Renal cortical epithelial cell (primary cell): ENCODE results near the gene POLR2H. TPM values are rescaled to one million over a fixed set of nuclear protein-coding genes. Genes with fewer than 3 reads are reported as not detected.
"Not testable (repeated sequence)": the region's sequence is repeated elsewhere in the genome, so short reads cannot be mapped to it uniquely, and the experiment has no call there.

Source experiments
- DNase-seq: peaks from one replicate; pipeline ENCODE4 v3.0.0-alpha.2; 2011; ENCODE audit warnings: low read depth
- total RNA-seq: library from RNA; depleted of rRNA; stranded (reverse); fragments of >200 nt; gene quantifications from 2 replicates; pipeline ENCODE4 v1.2.3, GENCODE V29; 2014

The POLR2H gene
- total RNA-seq, 1 donor from 2014 or later = 97.3 TPM

DNA sequence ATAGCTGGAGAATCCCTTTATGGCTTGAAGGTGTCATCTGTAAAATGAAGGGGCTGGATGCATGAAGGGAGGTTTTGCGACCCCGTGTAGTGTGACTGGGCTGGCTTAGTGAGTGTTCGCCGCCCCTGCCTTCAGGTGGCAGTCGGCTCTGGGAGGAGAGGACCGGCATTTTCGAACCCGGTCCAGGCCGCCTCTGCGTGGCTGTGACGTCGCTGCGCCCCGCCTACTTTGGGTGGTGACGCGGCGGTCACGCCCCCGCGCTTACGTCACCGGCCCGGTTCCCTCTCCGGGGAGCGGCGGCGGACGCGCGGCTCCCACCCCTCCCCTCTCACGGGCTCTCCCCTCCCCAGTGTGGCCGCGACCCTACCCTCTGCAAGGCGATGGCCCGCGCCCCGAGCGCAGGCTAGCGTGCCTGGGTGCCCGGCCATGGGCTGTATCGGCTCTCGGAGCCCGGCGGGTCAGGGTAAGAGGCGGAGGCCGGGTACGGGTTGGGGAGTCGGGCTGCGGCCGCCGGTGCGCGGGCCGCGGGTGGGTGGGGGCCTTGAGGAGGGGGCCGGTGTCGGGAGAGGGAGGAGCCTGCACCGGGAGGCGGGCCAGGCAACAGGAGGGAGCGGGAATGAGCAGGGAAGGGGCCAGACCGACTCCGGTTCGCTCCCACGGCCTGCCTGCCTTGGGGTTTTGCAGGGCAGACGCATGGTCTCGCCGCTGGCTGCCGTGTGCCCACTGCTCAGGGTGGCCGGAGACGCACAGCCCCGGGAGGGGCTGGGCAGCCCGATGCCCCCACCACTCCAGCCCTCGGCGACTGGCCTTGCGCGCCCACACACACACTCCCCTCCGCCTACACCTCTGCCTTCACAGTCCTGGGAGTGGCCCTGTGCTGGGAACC lies 25.6 kb upstream of the POLR2H start:
- DNase-seq = peak; percentile 51

DNA sequence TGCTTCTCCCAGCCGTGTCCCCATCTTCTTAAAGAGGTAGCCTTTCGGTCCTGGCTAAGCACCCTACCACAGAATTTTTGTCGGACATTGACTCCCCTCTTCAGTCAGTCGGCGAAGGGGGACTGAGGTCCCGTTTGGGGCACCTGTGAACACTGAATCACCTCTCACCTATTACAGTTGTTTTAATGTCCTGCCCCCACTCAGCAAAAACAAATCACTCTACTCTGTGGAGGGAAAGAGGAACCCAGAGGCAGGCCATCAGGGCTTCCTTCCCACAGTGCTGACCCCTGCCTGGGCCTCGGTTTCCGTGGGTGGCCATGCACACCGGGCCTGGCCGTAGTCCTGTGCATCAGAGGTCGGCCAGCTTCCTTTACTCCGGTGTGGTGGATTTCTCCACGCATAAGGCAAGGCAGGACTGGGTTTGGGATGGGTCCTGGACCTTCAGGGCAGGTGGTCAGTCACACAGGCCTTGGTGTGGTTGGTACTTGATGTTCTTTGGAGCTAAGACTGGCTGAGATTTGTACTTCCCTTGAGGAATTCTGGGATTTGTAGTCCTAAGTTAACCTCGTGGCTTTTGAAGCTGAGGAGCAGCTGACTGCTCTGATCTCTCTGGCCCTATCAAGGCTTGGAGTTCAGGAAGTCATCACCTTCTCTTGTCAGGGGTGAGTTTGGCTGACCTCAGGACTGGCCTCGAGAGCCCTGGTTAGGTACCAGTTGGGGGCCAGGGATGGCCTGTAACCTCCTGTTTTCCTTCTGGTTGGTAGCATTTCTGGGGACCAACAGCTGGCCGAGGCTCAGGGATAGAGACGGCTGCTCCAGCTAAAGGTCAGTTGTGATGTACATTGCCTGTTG lies 24.7 kb upstream of the POLR2H start:
- peak; percentile 72 for DNase-seq

DNA sequence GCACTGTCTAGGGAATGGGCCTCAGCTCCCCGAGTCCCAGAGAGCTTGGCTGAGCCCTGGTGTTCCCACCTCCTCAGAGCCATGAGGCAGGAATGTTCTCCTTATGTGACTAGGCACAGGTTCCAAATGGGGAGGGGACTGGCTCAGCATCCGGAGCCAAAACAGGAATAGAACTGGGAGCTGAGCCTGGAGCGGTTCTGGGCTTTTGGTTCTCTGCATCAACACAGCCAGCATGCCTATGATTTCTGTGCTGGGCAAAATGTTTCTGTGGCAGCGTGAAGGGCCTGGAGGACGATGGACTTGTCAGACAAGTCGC lies 24.2 kb upstream of the POLR2H start, which contains the start of gene FAM131A:
TSS of gene FAM131A (plus strand) at position 202 of the 316 bp plus-strand sequence. CDS start at position 233, 31 bp downstream.
- DNase-seq = no peak

DNA sequence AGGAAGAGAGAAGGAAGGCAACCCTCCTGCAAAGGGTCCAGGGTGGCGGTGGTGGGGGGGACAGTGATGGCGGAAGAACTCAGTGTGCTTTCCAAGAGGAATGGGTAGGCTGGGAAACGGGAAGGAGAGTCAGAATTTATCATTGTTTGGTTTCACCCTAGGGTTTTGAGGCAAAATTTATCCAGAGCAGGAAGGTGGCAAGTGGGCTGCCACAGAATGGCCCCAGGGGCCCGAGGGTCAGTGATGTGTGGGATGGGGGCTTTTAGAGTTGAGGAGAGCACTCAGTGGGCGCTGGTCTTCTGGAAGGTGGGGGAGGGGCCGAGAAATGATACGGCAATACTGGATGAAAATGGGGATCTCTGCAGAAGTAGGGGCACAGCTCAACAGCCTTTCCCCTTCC lies 23.5 kb upstream of the POLR2H start:
- no peak for DNase-seq

DNA sequence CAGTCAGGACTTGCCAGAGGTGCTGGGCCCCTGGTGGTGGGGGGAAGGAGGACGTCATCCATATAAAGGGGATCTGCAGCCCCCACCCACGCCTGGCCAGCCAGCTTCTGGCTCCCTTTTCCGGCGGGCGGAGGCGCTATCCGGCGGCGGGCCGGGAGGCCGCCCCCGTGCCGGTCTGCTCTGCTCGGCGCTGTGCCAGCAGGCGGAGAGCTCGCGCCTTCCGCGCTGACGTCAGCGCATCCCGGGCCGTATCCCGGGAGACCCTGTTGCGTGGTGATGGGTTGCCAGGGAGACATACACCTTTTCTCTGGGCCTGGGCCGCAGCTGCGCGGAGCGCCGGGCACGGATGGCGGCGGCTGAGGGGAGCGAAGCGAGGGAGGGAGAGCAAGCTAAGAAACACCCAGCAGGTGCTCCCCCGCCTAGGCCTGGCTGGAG lies 23.0 kb upstream of the POLR2H start:
- DNase-seq = no peak

DNA sequence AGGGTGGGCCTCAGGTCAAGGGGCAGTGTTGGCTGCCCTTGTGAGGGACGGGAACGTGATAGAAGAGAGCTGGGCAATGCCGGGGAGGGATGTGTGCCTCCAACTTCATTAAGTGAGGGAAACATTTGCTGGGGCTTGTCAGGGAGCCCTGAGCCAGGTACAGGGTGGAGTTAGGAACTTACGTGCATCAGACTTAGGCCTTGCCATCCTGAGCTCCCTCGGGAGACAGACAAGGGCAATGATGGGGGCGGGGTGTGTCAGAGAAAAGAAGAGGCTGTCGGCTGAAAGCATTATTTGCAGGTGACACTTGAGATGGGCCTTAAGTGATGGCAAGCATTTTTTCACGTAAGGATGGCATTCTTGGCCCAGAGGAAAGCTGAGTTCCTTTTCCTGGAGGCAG lies 22.5 kb upstream of the POLR2H start:
- no peak for DNase-seq

DNA sequence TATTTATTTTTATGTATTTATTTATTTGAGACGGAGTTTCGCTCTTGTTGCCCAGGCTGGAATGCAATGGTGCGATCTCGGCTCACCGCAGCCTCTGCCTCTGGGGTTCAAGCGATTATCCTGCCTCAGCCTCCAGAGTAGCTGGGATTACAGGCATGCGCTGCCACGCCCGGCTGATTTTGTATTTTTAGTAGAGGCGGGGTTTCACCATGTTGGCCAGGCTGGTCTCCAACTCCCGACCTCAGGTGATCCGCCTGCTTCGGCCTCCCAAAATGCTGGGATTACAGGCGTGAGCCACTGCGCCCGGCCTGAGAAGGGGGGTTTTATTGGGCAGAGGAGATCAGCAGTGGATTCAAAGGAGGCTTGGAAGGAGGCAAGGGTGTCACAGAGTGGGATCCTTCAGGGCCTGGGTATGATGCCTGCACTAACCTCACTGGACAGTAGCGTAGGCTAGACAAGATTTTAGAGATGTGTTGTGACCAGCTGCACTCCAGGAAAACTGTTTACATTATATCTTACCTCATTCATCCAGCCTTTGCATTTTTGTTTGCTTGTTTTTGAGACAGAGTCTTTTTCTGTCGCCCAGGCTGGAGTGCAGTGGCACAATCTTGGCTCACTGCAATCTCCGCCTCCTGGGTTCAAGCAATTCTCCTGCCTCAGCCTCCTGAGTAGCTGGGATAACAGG lies 21.9 kb upstream of the POLR2H start:
- not testable (repeated sequence) for DNase-seq

DNA sequence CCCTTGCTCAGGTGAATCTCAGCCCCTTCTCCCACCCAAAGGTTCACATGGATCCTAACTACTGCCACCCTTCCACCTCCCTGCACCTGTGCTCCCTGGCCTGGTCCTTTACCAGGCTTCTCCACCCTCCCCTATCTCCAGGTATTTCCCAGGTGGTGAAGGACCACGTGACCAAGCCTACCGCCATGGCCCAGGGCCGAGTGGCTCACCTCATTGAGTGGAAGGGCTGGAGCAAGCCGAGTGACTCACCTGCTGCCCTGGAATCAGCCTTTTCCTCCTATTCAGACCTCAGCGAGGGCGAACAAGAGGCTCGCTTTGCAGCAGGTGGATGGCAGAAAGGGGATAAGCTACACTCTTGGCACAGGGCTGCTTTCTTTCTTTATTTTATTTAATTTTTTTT lies 19.6 kb upstream of the POLR2H start:
- peak; percentile 22 for DNase-seq

DNA sequence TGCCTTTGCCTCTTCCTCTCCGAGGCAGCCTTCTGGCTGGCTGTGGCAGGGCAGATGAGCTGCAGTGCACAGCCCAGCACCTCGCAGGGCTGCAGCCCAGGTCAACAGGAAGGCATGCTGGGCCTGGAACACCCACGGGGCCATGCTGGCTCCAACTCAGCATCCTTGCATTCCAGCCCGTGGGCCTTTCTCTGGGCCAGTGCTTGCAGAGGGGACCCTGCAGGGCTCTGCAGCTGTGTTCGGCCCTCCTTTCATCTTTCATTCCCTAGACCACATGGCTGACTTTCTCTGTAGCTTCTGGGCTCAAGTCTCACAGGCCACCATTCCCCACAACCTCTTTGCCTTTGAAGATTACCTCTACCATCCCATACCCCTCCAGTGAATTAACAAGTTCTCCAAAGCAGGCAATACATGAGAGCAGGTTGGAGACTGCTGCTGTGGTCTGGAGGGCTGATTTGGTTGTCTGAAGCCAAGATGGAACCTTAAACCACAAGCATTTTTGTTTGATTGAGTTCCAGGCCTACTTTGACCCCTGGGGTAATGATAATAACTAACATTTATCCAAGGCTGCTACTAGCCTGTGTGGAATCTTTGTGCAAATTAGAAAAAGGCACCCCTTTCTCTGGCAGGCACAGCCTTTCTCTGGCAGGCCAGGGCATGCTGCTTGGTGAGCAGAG lies 18.2 kb upstream of the POLR2H start:
- no peak for DNase-seq

DNA sequence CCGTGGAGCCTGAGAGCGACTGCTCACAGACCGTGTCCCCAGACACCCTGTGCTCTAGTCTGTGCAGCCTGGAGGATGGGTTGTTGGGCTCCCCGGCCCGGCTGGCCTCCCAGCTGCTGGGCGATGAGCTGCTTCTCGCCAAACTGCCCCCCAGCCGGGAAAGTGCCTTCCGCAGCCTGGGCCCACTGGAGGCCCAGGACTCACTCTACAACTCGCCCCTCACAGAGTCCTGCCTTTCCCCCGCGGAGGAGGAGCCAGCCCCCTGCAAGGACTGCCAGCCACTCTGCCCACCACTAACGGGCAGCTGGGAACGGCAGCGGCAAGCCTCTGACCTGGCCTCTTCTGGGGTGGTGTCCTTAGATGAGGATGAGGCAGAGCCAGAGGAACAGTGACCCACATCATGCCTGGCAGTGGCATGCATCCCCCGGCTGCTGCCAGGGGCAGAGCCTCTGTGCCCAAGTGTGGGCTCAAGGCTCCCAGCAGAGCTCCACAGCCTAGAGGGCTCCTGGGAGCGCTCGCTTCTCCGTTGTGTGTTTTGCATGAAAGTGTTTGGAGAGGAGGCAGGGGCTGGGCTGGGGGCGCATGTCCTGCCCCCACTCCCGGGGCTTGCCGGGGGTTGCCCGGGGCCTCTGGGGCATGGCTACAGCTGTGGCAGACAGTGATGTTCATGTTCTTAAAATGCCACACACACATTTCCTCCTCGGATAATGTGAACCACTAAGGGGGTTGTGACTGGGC lies 16.8 kb upstream of the POLR2H start:
- DNase-seq = no peak

DNA sequence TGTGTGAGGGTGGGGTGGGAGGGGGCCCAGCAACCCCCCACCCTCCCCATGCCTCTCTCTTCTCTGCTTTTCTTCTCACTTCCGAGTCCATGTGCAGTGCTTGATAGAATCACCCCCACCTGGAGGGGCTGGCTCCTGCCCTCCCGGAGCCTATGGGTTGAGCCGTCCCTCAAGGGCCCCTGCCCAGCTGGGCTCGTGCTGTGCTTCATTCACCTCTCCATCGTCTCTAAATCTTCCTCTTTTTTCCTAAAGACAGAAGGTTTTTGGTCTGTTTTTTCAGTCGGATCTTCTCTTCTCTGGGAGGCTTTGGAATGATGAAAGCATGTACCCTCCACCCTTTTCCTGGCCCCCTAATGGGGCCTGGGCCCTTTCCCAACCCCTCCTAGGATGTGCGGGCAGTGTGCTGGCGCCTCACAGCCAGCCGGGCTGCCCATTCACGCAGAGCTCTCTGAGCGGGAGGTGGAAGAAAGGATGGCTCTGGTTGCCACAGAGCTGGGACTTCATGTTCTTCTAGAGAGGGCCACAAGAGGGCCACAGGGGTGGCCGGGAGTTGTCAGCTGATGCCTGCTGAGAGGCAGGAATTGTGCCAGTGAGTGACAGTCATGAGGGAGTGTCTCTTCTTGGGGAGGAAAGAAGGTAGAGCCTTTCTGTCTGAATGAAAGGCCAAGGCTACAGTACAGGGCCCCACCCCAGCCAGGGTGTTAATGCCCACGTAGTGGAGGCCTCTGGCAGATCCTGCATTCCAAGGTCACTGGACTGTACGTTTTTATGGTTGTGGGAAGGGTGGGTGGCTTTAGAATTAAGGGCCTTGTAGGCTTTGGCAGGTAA lies 16.0 kb upstream of the POLR2H start:
- DNase-seq = peak; percentile 93

DNA sequence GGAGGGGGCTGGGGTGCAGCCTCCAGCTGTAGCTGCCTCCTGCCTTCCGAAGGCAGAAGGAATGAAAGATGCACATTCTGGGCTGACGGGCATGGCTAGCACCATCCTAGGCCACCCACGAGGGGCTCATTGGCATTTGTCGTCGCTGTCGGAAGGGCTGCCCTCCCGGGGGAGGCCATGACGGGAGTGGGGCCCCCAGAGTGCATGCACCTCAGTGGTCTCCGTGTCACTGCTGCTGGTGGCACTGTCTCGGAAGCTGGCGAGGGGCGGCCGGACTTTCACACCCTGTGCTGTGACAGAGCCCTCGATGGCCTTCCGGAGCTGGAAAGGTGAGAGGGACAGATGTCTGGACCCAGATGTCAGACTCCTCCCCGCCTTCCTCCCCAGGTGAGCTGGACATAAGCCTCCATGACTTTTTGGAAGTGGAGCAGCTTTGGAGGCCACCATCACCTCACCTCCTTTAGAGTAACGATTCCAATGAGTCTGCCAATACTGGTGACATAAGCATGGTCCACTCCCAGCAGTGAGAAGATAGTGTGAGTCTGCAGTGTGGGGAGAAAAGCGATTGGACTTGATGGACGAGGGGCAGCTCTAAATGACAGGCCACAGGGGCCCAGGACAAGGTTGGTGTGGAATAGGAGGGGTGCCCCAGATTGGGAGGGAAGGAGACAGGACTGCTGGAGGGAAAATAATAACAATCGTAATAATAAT lies 14.9 kb upstream of the POLR2H start:
- DNase-seq = no peak

DNA sequence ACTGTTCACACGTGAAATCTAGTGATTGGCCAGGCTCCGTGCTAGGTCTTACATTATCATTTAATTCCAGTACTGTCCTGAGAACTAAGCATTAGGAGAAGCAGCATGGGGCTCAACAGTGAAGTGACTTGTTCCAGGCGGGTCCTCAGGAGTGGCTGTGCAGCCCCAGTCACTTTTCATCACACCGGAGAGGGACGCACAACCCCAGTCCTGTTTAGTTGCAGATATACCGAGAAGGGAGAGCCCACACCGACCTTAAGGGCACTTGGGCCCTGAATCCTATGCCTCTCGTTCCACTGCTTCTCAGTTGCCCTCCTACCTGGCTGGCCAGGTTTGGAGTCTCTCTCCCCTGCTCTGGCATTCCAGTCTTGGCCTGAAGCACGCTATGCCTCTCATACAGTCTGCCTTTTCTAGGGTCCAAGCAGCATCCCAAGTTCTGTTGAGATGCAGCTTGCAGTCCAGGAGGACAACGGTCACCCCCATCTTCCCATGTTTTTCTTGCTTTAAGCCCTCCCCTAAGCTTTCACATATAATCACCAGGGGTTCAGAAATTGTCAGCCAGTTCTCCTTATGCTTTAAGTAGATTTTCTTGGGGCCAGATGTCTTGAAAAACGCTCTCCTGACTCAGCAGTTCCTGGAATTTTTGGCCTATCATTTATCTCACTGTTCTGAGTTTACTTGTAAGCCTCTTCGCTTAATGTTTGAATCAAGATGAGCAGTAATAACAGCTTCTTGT lies 14.0 kb upstream of the POLR2H start:
- no peak for DNase-seq

DNA sequence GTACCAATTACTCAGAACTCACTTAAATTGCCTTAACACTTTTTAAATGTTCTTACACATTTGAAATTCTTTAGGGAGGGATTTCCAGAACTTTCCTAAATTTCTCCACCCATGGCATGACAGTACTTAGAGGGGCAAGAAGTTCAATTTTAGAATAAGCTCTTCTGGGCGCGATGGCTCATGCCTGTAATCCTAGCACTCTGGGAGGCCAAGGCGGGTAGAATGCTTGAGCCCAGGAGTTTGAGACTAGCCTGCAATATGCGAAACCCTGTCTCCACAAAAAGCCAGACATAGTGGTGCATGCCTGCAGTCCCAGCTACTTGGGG lies 13.5 kb upstream of the POLR2H start:
- DNase-seq = no peak

DNA sequence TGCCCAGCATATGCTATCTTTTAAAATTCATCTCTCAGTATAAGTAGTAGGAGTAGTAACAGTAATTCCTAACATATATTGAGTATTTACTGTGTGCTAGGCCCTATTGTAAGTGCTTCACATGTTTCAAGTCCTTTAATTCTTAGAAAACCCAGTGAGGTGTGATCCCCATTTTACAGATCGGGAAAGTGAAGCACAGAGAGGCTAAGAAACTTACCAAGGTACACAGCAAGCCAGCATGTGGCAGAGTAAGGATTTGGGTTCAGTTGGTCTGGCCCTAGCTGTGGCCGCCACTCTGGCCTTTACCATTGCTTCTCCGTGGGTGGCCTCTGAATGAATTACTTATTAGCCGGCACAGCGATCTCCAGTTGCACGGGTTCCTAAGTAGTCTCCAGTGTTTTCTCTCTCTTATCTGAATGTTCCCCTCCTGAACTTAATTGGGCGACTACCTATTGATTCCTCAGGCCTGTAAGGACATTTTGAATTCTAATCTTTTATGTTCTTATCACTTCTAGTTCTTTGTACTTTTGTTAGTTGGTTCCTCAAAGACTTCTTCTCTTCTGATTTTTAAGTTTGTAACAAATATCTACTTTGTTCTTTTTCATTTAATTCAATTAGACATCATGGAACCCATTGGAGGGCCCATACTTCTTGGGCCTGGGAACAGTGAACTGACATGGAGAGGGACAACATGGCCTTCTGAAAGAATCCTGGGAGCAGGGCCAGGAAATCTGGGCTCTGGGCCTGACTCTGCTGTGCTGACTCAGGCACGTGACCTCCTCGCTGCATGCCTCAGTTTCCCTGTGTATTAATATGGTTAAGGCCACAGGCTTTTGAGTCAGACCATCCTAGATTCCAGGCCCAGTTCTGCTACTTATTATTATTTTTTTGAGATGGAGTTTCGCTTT lies 11.7 kb upstream of the POLR2H start:
- DNase-seq = peak; percentile 41

DNA sequence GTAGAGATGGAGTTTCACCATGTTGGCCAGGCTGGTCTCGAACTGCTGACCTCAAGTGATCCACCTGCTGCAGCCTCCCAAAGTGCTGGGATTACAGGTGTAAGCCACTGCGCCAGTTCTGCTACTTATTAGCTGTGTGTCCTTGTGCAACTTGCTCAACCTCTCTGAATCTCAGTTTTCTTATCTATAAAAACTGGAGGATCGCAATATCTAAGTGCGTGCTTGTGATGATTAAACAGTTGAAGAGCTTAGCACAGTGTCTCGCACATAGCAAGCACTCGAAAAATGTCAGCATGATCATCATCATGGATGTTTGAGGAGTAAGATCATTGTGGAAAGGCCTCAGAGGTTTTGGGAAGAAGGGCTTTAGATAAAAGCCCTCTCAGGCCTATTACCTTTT lies 10.9 kb upstream of the POLR2H start:
- no peak for DNase-seq

DNA sequence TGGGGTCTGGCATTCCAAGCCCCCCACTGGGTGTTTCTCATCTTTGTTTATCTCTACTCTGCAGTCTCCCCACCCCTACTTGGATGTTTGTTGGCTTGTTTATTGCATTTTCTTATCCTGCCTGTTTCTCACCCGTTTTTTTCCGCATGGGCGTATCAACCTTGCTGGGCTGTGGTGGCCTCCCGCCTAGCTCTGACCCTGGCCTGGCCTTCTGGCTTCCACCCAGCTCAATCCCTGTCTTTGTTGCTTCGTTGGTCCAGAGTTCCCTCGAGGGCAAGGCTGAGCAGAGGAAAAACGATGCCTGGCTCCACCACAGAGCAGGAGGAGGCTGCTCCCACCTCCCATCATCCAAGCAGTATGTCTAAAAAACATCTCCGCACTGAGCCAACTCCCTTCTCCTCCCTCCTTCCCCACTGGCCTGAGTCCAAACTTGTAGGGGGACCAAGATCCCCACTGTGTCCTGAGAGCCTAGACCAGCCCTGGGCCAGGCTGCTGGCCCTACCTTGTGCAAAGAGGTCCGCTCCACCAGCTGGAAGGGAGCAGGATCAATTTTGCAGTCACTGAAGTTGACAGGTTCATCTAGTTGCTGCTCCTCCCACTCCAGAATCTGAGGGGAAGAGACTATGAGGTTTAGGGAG lies 9.9 kb upstream of the POLR2H start:
- DNase-seq = no peak
